Calu3 (cell line): ENCODE results near the gene FSIP1. TPM values are rescaled to one million over a fixed set of nuclear protein-coding genes. Genes with fewer than 3 reads are reported as not detected.

Source experiments
- BruUV-seq: library from RNA; stranded (reverse); fragments of 400-500 nt; replicated peaks from 2 replicates; lab custom pipeline; 2021; lab: Mats Ljungman, UMichigan
- CTCF ChIA-PET: fragments of 300-600 bp; sonication (Branson Sonifier 250); formaldehyde crosslinking; loops from one replicate; lab custom pipeline; 2022; ENCODE audit warnings: antibody characterized with exemption; lab: Charles Lee
- DNase-seq: peaks from one replicate; pipeline ENCODE4 v3.0.0; 2022
- H3K27ac Mint-ChIP-seq: one replicate; pipeline ENCODE4 v1.8.0; 2022; ENCODE audit warnings: mixed read lengths; ENCODE audit not compliant: unreplicated experiment
- H3K27me3 Mint-ChIP-seq: one replicate; pipeline ENCODE4 v1.8.0; 2022; ENCODE audit warnings: mixed read lengths; ENCODE audit not compliant: unreplicated experiment
- H3K36me3 Mint-ChIP-seq: one replicate; pipeline ENCODE4 v1.8.0; 2022; ENCODE audit warnings: mild to moderate bottlenecking, moderate library complexity, mixed read lengths; ENCODE audit not compliant: insufficient read depth, unreplicated experiment
- H3K4me1 Mint-ChIP-seq: one replicate; pipeline ENCODE4 v1.8.0; 2022; ENCODE audit warnings: mild to moderate bottlenecking, low read depth, mixed read lengths; ENCODE audit not compliant: unreplicated experiment
- H3K4me3 Mint-ChIP-seq: one replicate; pipeline ENCODE4 v1.8.0; 2022; ENCODE audit warnings: mild to moderate bottlenecking, low read depth, moderate library complexity, mixed read lengths; ENCODE audit not compliant: unreplicated experiment
- H3K9me3 Mint-ChIP-seq: one replicate; pipeline ENCODE4 v1.8.0; 2022; ENCODE audit warnings: low read depth, mixed read lengths; ENCODE audit not compliant: unreplicated experiment
- CTCF ChIP-seq: fragments of 200-600 bp; IDR thresholded peaks from one replicate; pipeline ENCODE4 v1.8.0; 2022; ENCODE audit warnings: antibody characterized with exemption; ENCODE audit not compliant: unreplicated experiment
- intact Hi-C: fragments of 100-400 bp; cut with micrococcal nuclease; formaldehyde crosslinking; loops from one replicate; pipeline ENCODE4 v1.10.0; 2022; ENCODE audit not compliant: unreplicated experiment
- total RNA-seq: library from RNA; stranded (reverse); gene quantifications from 2 replicates; pipeline ENCODE4 v1.2.3, GENCODE V29; 2022

The FSIP1 gene
- total RNA-seq, 1 experiment from 2014 or later, result 0.28 TPM

- H3K27me3 Mint-ChIP-seq, result no peaks in the 10 kb centered on the region
- no peaks in the 10 kb centered on the region for H3K36me3 Mint-ChIP-seq
- no TSS peak for BruUV-seq
- no peak overlapping the region for H3K4me3 Mint-ChIP-seq
- TF ChIP-seq CTCF, result no peak
- intact Hi-C loops, result no loop called here
- CTCF ChIA-PET, result no interaction called here
- H3K9me3 Mint-ChIP-seq, result no peaks in the 10 kb centered on the region
- no peak overlapping the region for H3K27ac Mint-ChIP-seq
- no peaks in the 10 kb centered on the region for H3K4me1 Mint-ChIP-seq
- DNase-seq, result no peak
Observed at GRCh38 chr15:39657181-39657580, 125.5 kb downstream of the FSIP1 start.

- no peaks in the 10 kb centered on the region for H3K36me3 Mint-ChIP-seq
- no TSS peak for BruUV-seq
- CTCF ChIA-PET, result no interaction called here
- TF ChIP-seq CTCF, result no peak
- no peaks in the 10 kb centered on the region for H3K4me1 Mint-ChIP-seq
- no peaks in the 10 kb centered on the region for H3K27me3 Mint-ChIP-seq
- H3K4me3 Mint-ChIP-seq, result no peak overlapping the region
- intact Hi-C loops, result no loop called here
- no peak for DNase-seq
- no peak overlapping the region for H3K27ac Mint-ChIP-seq
- no peaks in the 10 kb centered on the region for H3K9me3 Mint-ChIP-seq
Observed at GRCh38 chr15:39654304-39654703, 128.3 kb downstream of the FSIP1 start.

DNA sequence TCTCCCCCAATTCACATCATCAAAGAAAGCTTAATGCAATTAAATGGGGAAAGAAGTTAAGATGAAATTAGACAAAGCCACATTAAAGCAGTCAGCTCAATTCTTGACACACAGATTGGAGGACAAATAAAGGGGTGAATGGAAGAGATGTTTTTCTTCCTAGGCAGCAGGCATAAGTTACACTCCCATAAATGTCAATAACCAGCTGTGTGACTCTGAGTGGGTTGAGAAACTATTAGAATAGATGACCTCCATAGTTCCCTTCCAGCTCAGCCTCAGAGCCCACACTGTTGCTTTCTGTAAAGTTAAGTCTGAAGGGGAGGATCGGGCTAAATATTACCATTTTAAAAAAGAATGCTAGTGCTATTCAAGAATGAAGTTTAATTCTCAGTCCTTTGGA, 130.8 kb downstream of the FSIP1 start:
- H3K36me3 Mint-ChIP-seq, result no peaks in the 10 kb centered on the region
- no peak for DNase-seq
- TF ChIP-seq CTCF, result no peak
- intact Hi-C loops, result no loop called here
- H3K27ac Mint-ChIP-seq, result no peak overlapping the region
- no TSS peak for BruUV-seq
- H3K4me3 Mint-ChIP-seq, result no peak overlapping the region
- no peaks in the 10 kb centered on the region for H3K9me3 Mint-ChIP-seq
- CTCF ChIA-PET, result interaction anchor here (1.3 kb wide), 1 partner anchor 11 kb away, joined by 3 read pairs; no protein-coding TSS in a partner anchor
- H3K27me3 Mint-ChIP-seq, result no peaks in the 10 kb centered on the region
- no peaks in the 10 kb centered on the region for H3K4me1 Mint-ChIP-seq

- intact Hi-C loops, result no loop called here
- Mint-ChIP-seq H3K27ac (no peak overlapping the region), H3K9me3 (no peaks in the 10 kb centered on the region), H3K4me1 (no peaks in the 10 kb centered on the region), H3K36me3 (no peaks in the 10 kb centered on the region), H3K4me3 (no peak overlapping the region), H3K27me3 (no peaks in the 10 kb centered on the region)
- no TSS peak for BruUV-seq
- no peak for DNase-seq
- no peak for TF ChIP-seq CTCF
- CTCF ChIA-PET, result interaction anchor here (1.3 kb wide), 1 partner anchor 10 kb away, joined by 3 read pairs; no protein-coding TSS in a partner anchor
Observed at GRCh38 chr15:39651295-39651694, 131.3 kb downstream of the FSIP1 start.
